Mammary epithelial cell (primary cell): Measurements from ENCODE around the gene CARD16.

Source experiments
- CTCF ChIP-seq, 2 donors: IDR thresholded peaks in 1 of 2; conservative IDR thresholded peaks in 1 of 2; 2 replicates each; pipeline ENCODE4 v1.5.1; 2011 to 2012; ENCODE audit warnings: inconsistent platforms in 2 of 2, low read length in 2 of 2, mild to moderate bottlenecking in 2 of 2, control low read depth in 1 of 2, low read depth in 1 of 2; ENCODE audit not compliant: insufficient read depth in 1 of 2; ENCODE audit errors: extremely low read depth in 1 of 2
- EZH2 ChIP-seq: IDR thresholded peaks from 2 replicates; pipeline ENCODE4 v1.6.1; 2012; ENCODE audit warnings: low read length, inconsistent platforms, borderline replicate concordance

GRCh38 chr11:105000167-105000566 is 45.0 kb downstream of the CARD16 start:
- TF ChIP-seq CTCF (conservative IDR thresholded peaks at IDR 0.05 in 1 of 2, IDR thresholded peaks at IDR 0.05 in 1 of 2; ENCODE audit: extremely low read depth in 1 of 2, insufficient read depth in 1 of 2, low read depth in 1 of 2, low read length in 2 of 2) (peak in 1 of 2 donors; percentile 8), EZH2 (no peak)
